Mammary epithelial cell (primary cell): ENCODE data around the gene DESI2.

Experiments
- CTCF ChIP-seq, 2 donors: IDR thresholded peaks in 1 of 2; conservative IDR thresholded peaks in 1 of 2; 2 replicates each; pipeline ENCODE4 v1.5.1; 2011 to 2012; ENCODE audit warnings: inconsistent platforms in 2 of 2, low read length in 2 of 2, mild to moderate bottlenecking in 2 of 2, control low read depth in 1 of 2, low read depth in 1 of 2; ENCODE audit not compliant: insufficient read depth in 1 of 2; ENCODE audit errors: extremely low read depth in 1 of 2
- EZH2 ChIP-seq: IDR thresholded peaks from 2 replicates; pipeline ENCODE4 v1.6.1; 2012; ENCODE audit warnings: low read length, inconsistent platforms, borderline replicate concordance

- TF ChIP-seq CTCF (conservative IDR thresholded peaks at IDR 0.05 in 1 of 2, IDR thresholded peaks at IDR 0.05 in 1 of 2; ENCODE audit: extremely low read depth in 1 of 2, insufficient read depth in 1 of 2, low read depth in 1 of 2, low read length in 2 of 2) (no peak), EZH2 (no peak)
Observed at GRCh38 chr1:244659694-244660093, 6.8 kb downstream of the DESI2 start.
